ENCODE measurements around the gene KIF24. TPM values are rescaled to one million over a fixed set of nuclear protein-coding genes. Genes with fewer than 3 reads are reported as not detected.

KIF24 gene
- total and polyA plus RNA-seq, 2 of the 8 experiments (the other 6 are each of a cell fraction or from before 2014, with no cell fraction given) = 2.7 to 3.9 TPM

DNA sequence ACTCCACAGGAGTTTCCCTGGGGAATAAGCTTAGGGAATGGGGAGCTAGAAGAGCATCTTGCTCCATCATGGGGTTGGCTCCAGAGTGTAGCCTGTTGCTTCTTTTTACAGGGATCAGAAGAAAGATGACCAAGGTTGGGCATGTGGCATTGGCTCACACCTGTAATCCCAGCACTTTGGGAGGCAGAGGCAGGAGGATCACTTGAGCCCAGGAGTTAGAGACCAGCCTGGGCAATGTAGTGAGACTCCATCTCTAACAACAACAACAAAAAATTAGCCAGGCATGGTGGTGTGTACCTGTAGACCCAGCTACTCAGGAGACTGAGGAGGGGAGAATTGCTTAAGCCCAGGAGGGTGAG is 18.7 kb upstream of the KIF24 start:
- no peak overlapping the region for H4K5ac ChIP-seq (ENCODE audit: insufficient read length, low read depth, low read length)
- H3K14ac ChIP-seq (ENCODE audit: insufficient read length) = no peak overlapping the region
- no peak overlapping the region for H4K8ac ChIP-seq (ENCODE audit: extremely low read depth, insufficient read depth, low read length)
- no peak overlapping the region for H2BK120ac ChIP-seq (replicated peaks; ENCODE audit: low read depth, low read length)
- no peaks in the 10 kb centered on the region for H3K79me2 ChIP-seq (ENCODE audit: control insufficient read depth in 1 of 2, insufficient read depth in 2 of 2, low read length in 2 of 2)
- no peak overlapping the region for H3K23ac ChIP-seq (ENCODE audit: insufficient read length)
- ChIA-PET CTCF (ENCODE audit: partially characterized antibody) (interaction anchor here (1.1 to 7.8 kb wide), 6 partner anchors 9 to 31 kb away, joined by 3 to 56 read pairs (median 4); partner anchors contain the start of gene MYORG), POLR2A (ENCODE audit: partially characterized antibody) (interaction anchor here (1.1 to 2.4 kb wide), 3 partner anchors 12 to 29 kb away, joined by 3 to 11 read pairs (median 4); partner anchors contain the start of gene MYORG)
- no peak overlapping the region for H2BK15ac ChIP-seq (ENCODE audit: low read length)
- no peaks in the 10 kb centered on the region for H3K23me2 ChIP-seq (ENCODE audit: low read depth, low read length)
- H4K91ac ChIP-seq (replicated peaks; ENCODE audit: insufficient read length, low read length) = no peak overlapping the region
- no peak overlapping the region for H2BK20ac ChIP-seq (ENCODE audit: low read length)
- no peak overlapping the region for H3K4me3 ChIP-seq (ENCODE audit: extremely low read depth in 1 of 4, insufficient read depth in 2 of 4, low read depth in 3 of 4, low read length in 4 of 4)
- no peak overlapping the region for H3K18ac ChIP-seq (ENCODE audit: extremely low read depth, low read length)
- H2BK5ac ChIP-seq (ENCODE audit: low read depth, low read length) = no peak overlapping the region
- no peak overlapping the region for H3K27ac ChIP-seq (ENCODE audit: low read depth, low read length)
- no peaks in the 10 kb centered on the region for H3K27me3 ChIP-seq (replicated peaks in 1 of 4; ENCODE audit: control insufficient read depth in 3 of 4, extremely low read depth in 1 of 4, insufficient read depth in 3 of 4, low read length in 3 of 4)
- no peak overlapping the region for H2BK12ac ChIP-seq (ENCODE audit: low read depth, low read length)
- no peak for FAIRE-seq
- no peaks in the 10 kb centered on the region for H3K4me1 ChIP-seq (replicated peaks in 1 of 4; ENCODE audit: control insufficient read depth in 3 of 4, insufficient read depth in 4 of 4, low read length in 3 of 4)
- H3K79me1 ChIP-seq (ENCODE audit: low read depth, low read length) = no peaks in the 10 kb centered on the region
- no peak overlapping the region for H3K4ac ChIP-seq (replicated peaks; ENCODE audit: insufficient read length, low read depth, low read length)
- no peaks in the 10 kb centered on the region for H4K20me1 ChIP-seq (replicated peaks in 1 of 2; ENCODE audit: control insufficient read depth in 1 of 2, insufficient read depth in 2 of 2, low read length in 2 of 2)
- no peak overlapping the region for H3K9ac ChIP-seq (replicated peaks in 1 of 4; ENCODE audit: extremely low read depth in 1 of 4, low read depth in 3 of 4, low read length in 3 of 4)
- H3K56ac ChIP-seq (replicated peaks; ENCODE audit: insufficient read length, low read depth, low read length) = no peak overlapping the region
- peaks cover 0 to 3% (median 0%) of the 10 kb centered on the region in 4 experiments; a peak in 1 of 8 replicates for H3K36me3 ChIP-seq (ENCODE audit: control insufficient read depth in 2 of 4, insufficient read depth in 4 of 4, low read length in 3 of 4)
- no peaks in the 10 kb centered on the region for H3K9me3 ChIP-seq (ENCODE audit: insufficient read depth in 2 of 2, low read depth in 1 of 2, low read length in 1 of 2)
- H2AK5ac ChIP-seq (ENCODE audit: low read depth, low read length) = no peak overlapping the region
- no peak overlapping the region for H2AFZ ChIP-seq (ENCODE audit: low read length)
- H3K4me2 ChIP-seq (ENCODE audit: insufficient read depth in 1 of 2, low read depth in 2 of 2, low read length in 2 of 2) = no peak overlapping the region
- DNase-seq (ENCODE audit: low read depth in 1 of 2, low spot score in 2 of 2) = no peak
- no peak for TF ChIP-seq SIN3A (conservative IDR thresholded peaks at IDR 0.05 in 1 of 2, IDR thresholded peaks at IDR 0.05 in 1 of 2; ENCODE audit: low read depth in 1 of 2, low read length in 2 of 2)
- TF ChIP-seq FOSL1 (IDR thresholded peaks at IDR 0.05; ENCODE audit: insufficient read depth, low read depth, low read length) = no peak
- no peak for TF ChIP-seq GABPA (IDR thresholded peaks at IDR 0.05; ENCODE audit: borderline replicate concordance, insufficient read depth, low read length)
- no peak for TF ChIP-seq RBBP5 (IDR thresholded peaks at IDR 0.05; ENCODE audit: borderline replicate concordance, low read depth, low read length)
- TF ChIP-seq PHF8 (conservative IDR thresholded peaks at IDR 0.05; ENCODE audit: low read depth, low read length) = no peak
- TF ChIP-seq SP1 (IDR thresholded peaks at IDR 0.05; ENCODE audit: low read depth, low read length) = no peak
- no peak for TF ChIP-seq ZNF274 (IDR thresholded peaks at IDR 0.05; ENCODE audit: borderline replicate concordance, extremely low read depth, low read length)
- no peak for TF ChIP-seq EZH2 (IDR thresholded peaks at IDR 0.05; ENCODE audit: low read depth, low read length, severe bottlenecking)
- TF ChIP-seq CREB1 (IDR thresholded peaks at IDR 0.05) = no peak
- TF ChIP-seq RXRA (IDR thresholded peaks at IDR 0.05; ENCODE audit: insufficient read depth, low read depth, low read length) = no peak
- TF ChIP-seq KDM4A (IDR thresholded peaks at IDR 0.05; ENCODE audit: low read depth, low read length, severe bottlenecking) = no peak
- TF ChIP-seq HDAC6 (IDR thresholded peaks at IDR 0.05; ENCODE audit: low read depth, low read length) = no peak
- TF ChIP-seq JUND (IDR thresholded peaks at IDR 0.05; ENCODE audit: low read length) = no peak
- TF ChIP-seq SIX5 (IDR thresholded peaks at IDR 0.05; ENCODE audit: low read depth, low read length) = no peak
- no peak for TF ChIP-seq CBX8 (IDR thresholded peaks at IDR 0.05; ENCODE audit: borderline replicate concordance, low read depth, low read length)

All from H1 (cell line).